A549 treated with AZD2906 at 1 μM for 4 hours (cell line): Measurements from ENCODE around the gene VASN. TPM values are rescaled to one million over a fixed set of nuclear protein-coding genes. Genes with fewer than 3 reads are reported as not detected.

Experiments used
- total RNA-seq: library from RNA; stranded (reverse); fragments of 200-300 nt; extraction: Qiagen RNA extraction; gene quantifications from 5 replicates; pipeline ENCODE4 v1.2.3, GENCODE V29; 2022

VASN gene
- 3.3 to 5.1 TPM (median 5.0 TPM) in 5 replicates for total RNA-seq

GRCh38 chr16:4371357-4372000 is at the start of gene VASN:
TSS of gene VASN (plus strand) at chr16:4371848. CDS start at chr16:4380878, 9,030 bp downstream.

GRCh38 chr16:4350787-4351659 is 20.6 kb upstream of the VASN start, which contains the start of gene PAM16:
TSS of gene PAM16 (minus strand) at chr16:4351321. CDS start at chr16:4351234, 87 bp downstream.

DNA sequence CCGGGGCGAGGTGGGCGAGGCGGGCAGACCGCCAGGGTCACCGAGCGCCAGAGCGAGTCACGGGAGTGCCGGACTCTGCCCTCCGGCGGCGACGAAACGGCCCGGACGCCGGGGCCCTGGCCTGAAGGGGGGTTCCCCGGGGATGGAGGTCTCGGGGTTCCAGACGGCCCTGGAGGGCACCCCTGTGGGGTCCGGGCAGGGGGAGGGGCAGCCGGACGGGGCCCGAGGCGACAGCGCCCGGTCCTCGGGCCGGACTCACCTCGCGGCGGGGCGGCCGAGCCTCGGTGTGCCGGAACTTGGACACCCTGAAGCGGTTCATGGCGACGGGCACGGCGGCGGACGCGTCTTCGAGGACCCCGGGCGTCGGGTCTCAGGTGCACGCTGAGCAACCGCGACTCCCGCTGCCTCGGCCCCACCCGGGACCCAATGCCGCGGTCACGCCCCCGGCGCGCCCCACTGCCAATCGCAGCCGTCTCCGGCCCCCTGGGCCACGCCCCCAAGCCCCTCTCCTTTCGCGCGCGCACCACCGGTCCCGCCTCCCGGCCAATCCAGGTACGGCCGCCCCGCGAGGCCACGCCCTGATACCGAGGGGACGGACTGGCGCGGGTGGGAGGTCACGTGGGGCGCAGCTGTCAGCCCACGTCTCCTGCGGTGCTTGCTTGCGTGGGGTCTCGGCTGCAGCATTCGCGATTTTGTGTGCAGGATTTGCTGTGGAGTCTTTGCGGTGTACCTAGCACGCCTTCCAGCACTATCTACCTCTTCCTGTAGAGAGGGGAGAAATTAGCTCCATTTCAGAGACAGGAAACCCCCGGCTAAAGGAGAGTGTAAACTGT is 44.8 kb downstream of the VASN start, which contains the start of gene CORO7:
CORO7 (minus strand) TSS at position 397 of the 833 bp plus-strand sequence; CDS start at position 319, 78 bp downstream.

GRCh38 chr16:4425378-4426020 is 53.9 kb downstream of the VASN start, which contains the start of gene DNAJA3:
TSS of gene DNAJA3 (plus strand) at chr16:4425868. CDS start at chr16:4425882, 14 bp downstream.

Other genes starting within 250 kb of the VASN start
- gene SRL, start 129.8 kb upstream of the VASN start, total RNA-seq: 0.03 to 0.08 TPM (median 0.06 TPM) in 5 replicates
- gene TFAP4, start 98.8 kb upstream of the VASN start, total RNA-seq: 14.5 to 17.3 TPM (median 15.0 TPM) in 5 replicates
- 18.7 to 26.8 TPM (median 25.8 TPM) in 5 replicates for gene GLIS2, start 55.8 kb upstream of the VASN start, total RNA-seq
- 55.3 to 73.4 TPM (median 71.7 TPM) in 5 replicates for gene PAM16, start 20.5 kb upstream of the VASN start, total RNA-seq
- gene CORO7, start 44.7 kb downstream of the VASN start, total RNA-seq: 11.6 to 18.8 TPM (median 17.3 TPM) in 5 replicates
- 58.0 to 69.0 TPM (median 66.0 TPM) in 5 replicates for gene DNAJA3, start 54.0 kb downstream of the VASN start, total RNA-seq
- 43.0 to 49.1 TPM (median 47.6 TPM) in 5 replicates for gene NMRAL1, start 102.8 kb downstream of the VASN start, total RNA-seq
- gene HMOX2, start 104.5 kb downstream of the VASN start, total RNA-seq: 59.5 to 70.9 TPM (median 67.8 TPM) in 5 replicates
- 13.8 to 15.2 TPM (median 14.7 TPM) in 5 replicates for gene CDIP1, start 166.9 kb downstream of the VASN start, total RNA-seq
- 0.02 to 0.06 TPM (median 0.04 TPM) in 5 replicates for gene C16orf96, start 184.5 kb downstream of the VASN start, total RNA-seq
- 37.2 to 67.4 TPM (median 63.7 TPM) in 5 replicates for gene UBALD1, start 243.0 kb downstream of the VASN start, total RNA-seq